NCI-H748 (cell line): ENCODE results near the gene TSNAX.

ENCODE experiments used
- DNase-seq: peaks from one replicate; lab custom pipeline; 2025; ENCODE audit not compliant: unreplicated experiment; lab: John Stamatoyannopoulos, UW

The TSNAX gene

GRCh38 chr1:231600458-231600976 is 72.0 kb downstream of the TSNAX start:
- DNase-seq = no peak

- DNase-seq = no peak
Observed at GRCh38 chr1:231601824-231602672, 73.6 kb downstream of the TSNAX start.

- DNase-seq = no peak
Observed at GRCh38 chr1:231602673-231602984, 74.2 kb downstream of the TSNAX start.

- DNase-seq = peak; percentile 65
Observed at GRCh38 chr1:231603598-231604275, 75.3 kb downstream of the TSNAX start.

- no peak for DNase-seq
Observed at GRCh38 chr1:231604276-231604621, 75.8 kb downstream of the TSNAX start.

GRCh38 chr1:231605149-231606100 is 77.0 kb downstream of the TSNAX start:
- DNase-seq = no peak

- no peak for DNase-seq
Observed at GRCh38 chr1:231606712-231607111, 78.2 kb downstream of the TSNAX start.

- DNase-seq = no peak
Observed at GRCh38 chr1:231610388-231610787, 81.9 kb downstream of the TSNAX start.

GRCh38 chr1:231611111-231611510 is 82.6 kb downstream of the TSNAX start:
- no peak for DNase-seq

- no peak for DNase-seq
Observed at GRCh38 chr1:231611851-231612250, 83.4 kb downstream of the TSNAX start.

- no peak for DNase-seq
Observed at GRCh38 chr1:231612393-231613089, 84.1 kb downstream of the TSNAX start.

GRCh38 chr1:231613419-231614349 is 85.2 kb downstream of the TSNAX start:
- DNase-seq = no peak
